HFF-Myc (cell line): ENCODE results near the gene MBP.

ENCODE experiments used
- DNase-seq: peaks from one replicate; pipeline ENCODE4 v3.0.0-alpha.2; 2011; ENCODE audit warnings: low read depth; ENCODE audit errors: extremely low read depth
- H3K4me3 ChIP-seq: replicated peaks from 2 replicates; pipeline ENCODE4 v1.5.1; 2011; ENCODE audit warnings: low read depth, mild to moderate bottlenecking, control low read depth, low read length
- CTCF ChIP-seq: IDR thresholded peaks from 2 replicates; pipeline ENCODE4 v1.5.1; 2012; ENCODE audit warnings: mild to moderate bottlenecking, low read depth, low read length, control low read depth; ENCODE audit errors: missing control alignments

MBP gene

GRCh38 chr18:77168811-77169311, 36.3 kb upstream of the MBP start:
- no peak for TF ChIP-seq CTCF
- no peak for DNase-seq
- no peak overlapping the region for H3K4me3 ChIP-seq

GRCh38 chr18:77167251-77167650, 34.7 kb upstream of the MBP start:
- DNase-seq, result peak; percentile 76
- 0 out of 2 replicates have a peak overlapping the region, but pooled peaks have one; percentile 12 for H3K4me3 ChIP-seq
- TF ChIP-seq CTCF, result no peak

GRCh38 chr18:77166523-77166922, 33.9 kb upstream of the MBP start:
- TF ChIP-seq CTCF, result no peak
- no peak for DNase-seq
- no peak overlapping the region for H3K4me3 ChIP-seq

- H3K4me3 ChIP-seq, result no peak overlapping the region
- no peak for TF ChIP-seq CTCF
- DNase-seq, result peak; percentile 25
These were observed 33.1 kb upstream of the MBP start for GRCh38 chr18:77165503-77166188.

- TF ChIP-seq CTCF, result no peak
- DNase-seq, result no peak
- no peak overlapping the region for H3K4me3 ChIP-seq
These were observed 32.3 kb upstream of the MBP start for GRCh38 chr18:77164763-77165485.

GRCh38 chr18:77164026-77164425, 31.4 kb upstream of the MBP start:
- H3K4me3 ChIP-seq, result no peak overlapping the region
- no peak for DNase-seq
- no peak for TF ChIP-seq CTCF
